Neural cell (in vitro differentiated cells): ENCODE results near the gene AVL9. TPM values are rescaled to one million over a fixed set of nuclear protein-coding genes. Genes with fewer than 3 reads are reported as not detected.

ENCODE experiments used
- H2AFZ ChIP-seq: fragments of 200-600, 300-800 bp; sonication (generic), shearing (Covaris generic); 2 replicates; pipeline ENCODE4 v1.6.0; 2014; ENCODE audit warnings: low read depth, mild to moderate bottlenecking, antibody characterized with exemption, low read length, moderate library complexity
- H3F3A ChIP-seq: fragments of 200-600 bp; shearing (Covaris generic); 2 replicates; pipeline ENCODE4 v1.6.1; 2016; ENCODE audit warnings: mild to moderate bottlenecking, moderate library complexity, mixed read lengths, antibody characterized with exemption, low read length; ENCODE audit not compliant: insufficient read depth, poor library complexity, severe bottlenecking
- H3K27ac ChIP-seq: fragments of 200-600, 300-800 bp; sonication (generic), shearing (Covaris generic); 2 replicates; pipeline ENCODE4 v1.5.1; 2014; ENCODE audit warnings: mild to moderate bottlenecking, low read length, moderate library complexity
- H3K27me3 ChIP-seq: fragments of 300-800, 200-600 bp; sonication (generic), shearing (Covaris generic); 2 replicates; pipeline ENCODE4 v1.6.0; 2014; ENCODE audit warnings: mild to moderate bottlenecking, low read depth, low read length, moderate library complexity; ENCODE audit not compliant: insufficient read depth
- H3K36me3 ChIP-seq: fragments of 300-800, 200-600 bp; sonication (generic), shearing (Covaris generic); 2 replicates; pipeline ENCODE4 v1.5.1; 2014; ENCODE audit warnings: mild to moderate bottlenecking, antibody characterized with exemption, low read length, moderate library complexity; ENCODE audit not compliant: insufficient read depth
- H3K4me2 ChIP-seq: fragments of 300-800, 200-600 bp; sonication (generic), shearing (Covaris generic); 2 replicates; pipeline ENCODE4 v1.6.0; 2014; ENCODE audit warnings: mild to moderate bottlenecking, low read length
- H3K4me3 ChIP-seq: fragments of 300-800, 200-600 bp; sonication (generic), shearing (Covaris generic); 2 replicates; pipeline ENCODE4 v1.5.1; 2014; ENCODE audit warnings: mild to moderate bottlenecking, low read length, moderate library complexity
- H3K79me2 ChIP-seq: fragments of 200-600 bp; shearing (Covaris generic); replicated peaks from 2 replicates; pipeline ENCODE4 v1.6.0; 2014; ENCODE audit warnings: mild to moderate bottlenecking, low read length, moderate library complexity; ENCODE audit not compliant: insufficient read depth
- H3K9ac ChIP-seq: fragments of 300-800, 200-600 bp; sonication (generic), shearing (Covaris generic); 2 replicates; pipeline ENCODE4 v1.6.1; 2016; ENCODE audit warnings: mild to moderate bottlenecking, low read length, mixed read lengths
- H3K9me2 ChIP-seq: fragments of 200-600 bp; shearing (Covaris generic); 2 replicates; pipeline ENCODE4 v1.6.1; 2016; ENCODE audit warnings: mild to moderate bottlenecking, low read length, mixed read lengths; ENCODE audit not compliant: insufficient read depth
- H3K9me3 ChIP-seq: fragments of 200-600, 300-800 bp; sonication (generic), shearing (Covaris generic); 2 replicates; pipeline ENCODE4 v1.6.1; 2016; ENCODE audit warnings: mild to moderate bottlenecking, mixed run types, low read length, moderate library complexity, mixed read lengths
- H4K20me1 ChIP-seq: fragments of 200-600 bp; shearing (Covaris generic); 2 replicates; pipeline ENCODE4 v1.6.1; 2016; ENCODE audit warnings: mild to moderate bottlenecking, mixed run types; ENCODE audit not compliant: insufficient read depth
- EP300 ChIP-seq: fragments of 450-650 bp; conservative IDR thresholded peaks from 2 replicates; pipeline ENCODE4 v1.6.1; 2014; ENCODE audit warnings: antibody characterized with exemption, mild to moderate bottlenecking, moderate library complexity; ENCODE audit not compliant: poor library complexity, severe bottlenecking
- EZH2 ChIP-seq: fragments of 200-600, 300-800 bp; shearing (Covaris generic), sonication (generic); IDR thresholded peaks from 2 replicates; pipeline ENCODE4 v1.6.1; 2014; ENCODE audit warnings: antibody characterized with exemption, low read length, borderline replicate concordance, mild to moderate bottlenecking; ENCODE audit not compliant: insufficient read depth, poor library complexity, severe bottlenecking
- MXI1 ChIP-seq: fragments of 450-650 bp; conservative IDR thresholded peaks from 2 replicates; pipeline ENCODE4 v1.6.1; 2014; ENCODE audit warnings: antibody characterized with exemption, mild to moderate bottlenecking; ENCODE audit not compliant: poor library complexity, severe bottlenecking
- POLR2AphosphoS5 ChIP-seq: IDR thresholded peaks from 2 replicates; pipeline ENCODE4 v1.6.1; 2012
- RAD21 ChIP-seq: fragments of 450-650 bp; conservative IDR thresholded peaks from 2 replicates; pipeline ENCODE4 v1.6.1; 2014; ENCODE audit warnings: antibody characterized with exemption, mild to moderate bottlenecking, moderate library complexity
- SMC3 ChIP-seq: fragments of 450-650 bp; conservative IDR thresholded peaks from 2 replicates; pipeline ENCODE4 v1.6.1; 2014; ENCODE audit warnings: antibody characterized with exemption, mild to moderate bottlenecking, moderate library complexity; ENCODE audit not compliant: poor library complexity
- TAF1 ChIP-seq: IDR thresholded peaks from 2 replicates; pipeline ENCODE4 v1.6.1; 2012; ENCODE audit warnings: low read depth
- polyA plus RNA-seq: library from polyadenylated mRNA; depleted of rRNA; stranded (reverse); fragments of >200 nt; gene quantifications from 2 replicates; pipeline ENCODE4 v1.2.3, GENCODE V29; 2014
- TF ChIP-seq, protein P1 (sequence below): IDR thresholded peaks from 2 replicates; pipeline ENCODE4 v1.6.1; 2012; ENCODE audit warnings: borderline replicate concordance
- TF ChIP-seq, protein P2 (sequence below): fragments of 450-650 bp; IDR thresholded peaks from 2 replicates; pipeline ENCODE4 v1.5.1; 2014; ENCODE audit warnings: antibody characterized with exemption, mild to moderate bottlenecking, moderate library complexity; ENCODE audit not compliant: poor library complexity, severe bottlenecking

Gene AVL9
- polyA plus RNA-seq, 1 donor from 2014 or later = 47.2 TPM

DNA sequence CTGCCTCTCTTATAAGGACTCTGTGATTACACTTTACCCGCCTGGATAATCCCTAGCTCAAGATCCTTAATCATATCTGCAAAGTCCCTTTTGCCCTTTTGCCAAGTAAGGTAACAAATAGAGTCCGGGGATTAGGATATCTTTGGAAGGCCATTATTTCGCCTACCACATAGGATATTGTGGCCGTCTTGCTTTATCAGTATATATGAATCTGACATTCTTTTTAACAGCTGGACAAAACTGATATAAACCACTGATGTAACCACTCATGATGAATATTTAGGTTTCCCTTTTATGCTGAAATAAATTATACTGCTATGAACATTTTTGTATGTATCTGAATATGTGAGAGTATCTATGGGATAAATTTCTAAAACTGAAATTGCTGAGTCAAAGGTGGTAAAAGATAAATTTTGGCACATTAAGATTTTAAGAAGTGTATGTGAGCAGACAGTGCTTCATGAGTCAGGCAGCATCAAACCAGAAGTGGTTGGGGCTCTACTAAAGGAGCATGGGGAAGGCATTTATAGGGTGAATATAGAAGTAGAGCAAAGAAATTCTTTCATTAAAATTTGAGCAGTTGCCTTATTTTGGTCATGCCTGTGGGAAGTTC lies 44.7 kb downstream of the AVL9 start:
- Histone ChIP-seq H3K9me2 (no peaks in the 10 kb centered on the region), H4K20me1 (no peaks in the 10 kb centered on the region), H3K36me3 (peaks cover 11% of the 10 kb centered on the region), H2AFZ (no peak overlapping the region), H3F3A (no peaks in the 10 kb centered on the region), H3K27me3 (no peaks in the 10 kb centered on the region), H3K79me2 (peaks cover 16% of the 10 kb centered on the region), H3K4me3 (no peak overlapping the region), H3K9ac (no peak overlapping the region), H3K27ac (no peak overlapping the region), H3K9me3 (no peaks in the 10 kb centered on the region), H3K4me2 (no peak overlapping the region)
- TF ChIP-seq, protein P1, sequence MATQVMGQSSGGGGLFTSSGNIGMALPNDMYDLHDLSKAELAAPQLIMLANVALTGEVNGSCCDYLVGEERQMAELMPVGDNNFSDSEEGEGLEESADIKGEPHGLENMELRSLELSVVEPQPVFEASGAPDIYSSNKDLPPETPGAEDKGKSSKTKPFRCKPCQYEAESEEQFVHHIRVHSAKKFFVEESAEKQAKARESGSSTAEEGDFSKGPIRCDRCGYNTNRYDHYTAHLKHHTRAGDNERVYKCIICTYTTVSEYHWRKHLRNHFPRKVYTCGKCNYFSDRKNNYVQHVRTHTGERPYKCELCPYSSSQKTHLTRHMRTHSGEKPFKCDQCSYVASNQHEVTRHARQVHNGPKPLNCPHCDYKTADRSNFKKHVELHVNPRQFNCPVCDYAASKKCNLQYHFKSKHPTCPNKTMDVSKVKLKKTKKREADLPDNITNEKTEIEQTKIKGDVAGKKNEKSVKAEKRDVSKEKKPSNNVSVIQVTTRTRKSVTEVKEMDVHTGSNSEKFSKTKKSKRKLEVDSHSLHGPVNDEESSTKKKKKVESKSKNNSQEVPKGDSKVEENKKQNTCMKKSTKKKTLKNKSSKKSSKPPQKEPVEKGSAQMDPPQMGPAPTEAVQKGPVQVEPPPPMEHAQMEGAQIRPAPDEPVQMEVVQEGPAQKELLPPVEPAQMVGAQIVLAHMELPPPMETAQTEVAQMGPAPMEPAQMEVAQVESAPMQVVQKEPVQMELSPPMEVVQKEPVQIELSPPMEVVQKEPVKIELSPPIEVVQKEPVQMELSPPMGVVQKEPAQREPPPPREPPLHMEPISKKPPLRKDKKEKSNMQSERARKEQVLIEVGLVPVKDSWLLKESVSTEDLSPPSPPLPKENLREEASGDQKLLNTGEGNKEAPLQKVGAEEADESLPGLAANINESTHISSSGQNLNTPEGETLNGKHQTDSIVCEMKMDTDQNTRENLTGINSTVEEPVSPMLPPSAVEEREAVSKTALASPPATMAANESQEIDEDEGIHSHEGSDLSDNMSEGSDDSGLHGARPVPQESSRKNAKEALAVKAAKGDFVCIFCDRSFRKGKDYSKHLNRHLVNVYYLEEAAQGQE = no peak
- TF ChIP-seq, protein P2, sequence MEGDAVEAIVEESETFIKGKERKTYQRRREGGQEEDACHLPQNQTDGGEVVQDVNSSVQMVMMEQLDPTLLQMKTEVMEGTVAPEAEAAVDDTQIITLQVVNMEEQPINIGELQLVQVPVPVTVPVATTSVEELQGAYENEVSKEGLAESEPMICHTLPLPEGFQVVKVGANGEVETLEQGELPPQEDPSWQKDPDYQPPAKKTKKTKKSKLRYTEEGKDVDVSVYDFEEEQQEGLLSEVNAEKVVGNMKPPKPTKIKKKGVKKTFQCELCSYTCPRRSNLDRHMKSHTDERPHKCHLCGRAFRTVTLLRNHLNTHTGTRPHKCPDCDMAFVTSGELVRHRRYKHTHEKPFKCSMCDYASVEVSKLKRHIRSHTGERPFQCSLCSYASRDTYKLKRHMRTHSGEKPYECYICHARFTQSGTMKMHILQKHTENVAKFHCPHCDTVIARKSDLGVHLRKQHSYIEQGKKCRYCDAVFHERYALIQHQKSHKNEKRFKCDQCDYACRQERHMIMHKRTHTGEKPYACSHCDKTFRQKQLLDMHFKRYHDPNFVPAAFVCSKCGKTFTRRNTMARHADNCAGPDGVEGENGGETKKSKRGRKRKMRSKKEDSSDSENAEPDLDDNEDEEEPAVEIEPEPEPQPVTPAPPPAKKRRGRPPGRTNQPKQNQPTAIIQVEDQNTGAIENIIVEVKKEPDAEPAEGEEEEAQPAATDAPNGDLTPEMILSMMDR = no peak
- TF ChIP-seq POLR2AphosphoS5 = no peak
- no peak for TF ChIP-seq SMC3
- TF ChIP-seq RAD21 = no peak
- TF ChIP-seq MXI1 = no peak
- TF ChIP-seq TAF1 = no peak
- TF ChIP-seq EP300 = no peak
- no peak for TF ChIP-seq EZH2

DNA sequence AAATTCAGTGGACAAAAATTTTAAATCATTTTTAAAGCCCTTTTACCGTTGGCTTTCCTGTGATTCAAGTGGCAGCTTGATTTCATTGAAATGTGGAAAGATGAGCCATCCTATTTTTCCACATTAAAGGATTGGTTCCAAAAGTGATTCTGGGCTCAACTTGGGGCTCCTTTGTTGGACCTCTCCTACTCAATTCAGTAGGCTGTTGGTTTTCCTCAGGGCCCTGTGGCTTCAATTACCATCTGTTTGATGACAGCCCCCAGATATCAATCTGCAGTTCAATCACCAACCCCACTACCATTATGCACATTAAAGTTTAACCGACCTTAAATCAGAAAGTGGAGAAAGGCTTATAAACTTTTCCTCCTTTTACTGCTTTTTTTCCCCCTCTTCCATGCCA lies 47.3 kb downstream of the AVL9 start:
- no peaks in the 10 kb centered on the region for H3K27me3 ChIP-seq
- H2AFZ ChIP-seq = no peak overlapping the region
- no peaks in the 10 kb centered on the region for H4K20me1 ChIP-seq
- no peaks in the 10 kb centered on the region for H3K9me2 ChIP-seq
- H3K27ac ChIP-seq = no peak overlapping the region
- no peaks in the 10 kb centered on the region for H3F3A ChIP-seq
- H3K9ac ChIP-seq = no peak overlapping the region
- peaks cover 11% of the 10 kb centered on the region for H3K36me3 ChIP-seq
- peaks cover 13% of the 10 kb centered on the region for H3K79me2 ChIP-seq
- TF ChIP-seq MXI1 (no peak), EP300 (no peak), TAF1 (no peak)
- TF ChIP-seq, protein P2 = no peak
- no peak overlapping the region for H3K4me3 ChIP-seq
- H3K9me3 ChIP-seq = no peaks in the 10 kb centered on the region
- no peak overlapping the region for H3K4me2 ChIP-seq
